HepG2 (cell line): ENCODE results near the gene SMIM30.
A peak's percentile ranks its signal among the peaks of the same experiment; 100 is the strongest.

ENCODE experiments used
- CREB1 ChIP-seq, 2 experiments: fragments of 450-650 bp in 1 of 2; IDR thresholded peaks; 2 replicates each; pipeline ENCODE4 v1.6.1; 2016 to 2017; ENCODE audit warnings: control low read depth in 1 of 2, mild to moderate bottlenecking in 1 of 2, missing compliant biosample characterization in 1 of 2, missing genetic modification characterization in 1 of 2
- HDAC2 ChIP-seq: sonication (generic); formaldehyde crosslinking; IDR thresholded peaks from 2 replicates; pipeline ENCODE4 v1.4.0; 2020; ENCODE audit warnings: missing genetic modification reagents
- KAT7 ChIP-seq: IDR thresholded peaks from 2 replicates; pipeline ENCODE4 v1.6.1; 2018; ENCODE audit warnings: borderline replicate concordance, missing compliant biosample characterization
- ONECUT2 ChIP-seq: sonication (generic); formaldehyde crosslinking; IDR thresholded peaks from 2 replicates; pipeline ENCODE4 v1.4.0; 2020; ENCODE audit warnings: missing genetic modification reagents
- POLR2A ChIP-seq, 2 experiments: IDR thresholded peaks; 2 replicates each; pipeline ENCODE4 v1.6.1; 2011; ENCODE audit warnings: low read depth in 2 of 2, low read length in 2 of 2, mild to moderate bottlenecking in 1 of 2, moderate library complexity in 1 of 2; ENCODE audit not compliant: insufficient read depth in 1 of 2
- TFDP1 ChIP-seq: IDR thresholded peaks from 2 replicates; pipeline ENCODE4 v1.6.1; 2016; ENCODE audit warnings: missing compliant biosample characterization, missing genetic modification reagents, borderline replicate concordance
- U2AF1 ChIP-seq: fragments of 200-400 bp; formaldehyde crosslinking; optimal IDR thresholded peaks from 2 replicates; pipeline ENCODE3; 2017; ENCODE audit warnings: mild to moderate bottlenecking, low read depth, low read length
- ZBTB49 ChIP-seq: sonication (generic); formaldehyde crosslinking; IDR thresholded peaks from 2 replicates; pipeline ENCODE4 v1.4.0; 2020; ENCODE audit warnings: missing genetic modification reagents, borderline replicate concordance
- TF ChIP-seq, protein P1 (sequence below): sonication (generic); formaldehyde crosslinking; IDR thresholded peaks from 2 replicates; pipeline ENCODE4 v1.5.0; 2020; ENCODE audit warnings: mild to moderate bottlenecking, missing genetic modification reagents, moderate library complexity
- TF ChIP-seq, protein P2 (sequence below): conservative IDR thresholded peaks from 2 replicates; pipeline ENCODE4 v1.6.1; 2018; ENCODE audit warnings: missing genetic modification reagents
- TF ChIP-seq, protein P3 (sequence below): sonication (generic); formaldehyde crosslinking; IDR thresholded peaks from 2 replicates; pipeline ENCODE4 v1.4.0; 2020; ENCODE audit warnings: mild to moderate bottlenecking, missing genetic modification reagents

DNA sequence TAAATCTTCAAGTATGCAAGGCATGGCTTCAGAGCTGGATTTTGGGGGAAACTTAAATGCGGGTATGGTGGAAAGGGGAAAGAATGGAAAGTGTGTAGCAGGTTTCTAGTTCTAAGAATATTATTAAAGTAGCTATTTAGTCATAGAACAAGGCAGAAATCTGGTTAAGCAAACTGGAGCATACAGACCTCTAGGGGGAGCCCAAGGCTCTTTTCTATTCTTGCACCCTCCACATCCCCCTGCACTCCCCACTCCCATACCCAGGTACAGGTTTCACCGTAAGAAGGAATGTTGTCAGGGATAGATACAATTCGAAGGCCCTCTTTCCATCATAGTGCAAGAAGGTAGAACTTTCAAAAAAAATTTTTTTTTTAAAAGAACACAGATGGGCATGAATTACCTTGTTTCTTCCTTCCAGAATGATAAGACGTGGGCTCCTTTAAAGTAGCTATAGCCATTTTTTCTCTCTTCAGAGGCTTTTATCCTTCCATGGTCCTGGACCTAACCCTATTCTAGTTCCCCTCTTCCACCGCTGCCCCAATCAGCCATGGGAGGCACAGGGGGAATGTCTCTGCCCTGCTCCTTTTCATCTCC lies 41.5 kb upstream of the SMIM30 start:
- TF ChIP-seq, protein P1, sequence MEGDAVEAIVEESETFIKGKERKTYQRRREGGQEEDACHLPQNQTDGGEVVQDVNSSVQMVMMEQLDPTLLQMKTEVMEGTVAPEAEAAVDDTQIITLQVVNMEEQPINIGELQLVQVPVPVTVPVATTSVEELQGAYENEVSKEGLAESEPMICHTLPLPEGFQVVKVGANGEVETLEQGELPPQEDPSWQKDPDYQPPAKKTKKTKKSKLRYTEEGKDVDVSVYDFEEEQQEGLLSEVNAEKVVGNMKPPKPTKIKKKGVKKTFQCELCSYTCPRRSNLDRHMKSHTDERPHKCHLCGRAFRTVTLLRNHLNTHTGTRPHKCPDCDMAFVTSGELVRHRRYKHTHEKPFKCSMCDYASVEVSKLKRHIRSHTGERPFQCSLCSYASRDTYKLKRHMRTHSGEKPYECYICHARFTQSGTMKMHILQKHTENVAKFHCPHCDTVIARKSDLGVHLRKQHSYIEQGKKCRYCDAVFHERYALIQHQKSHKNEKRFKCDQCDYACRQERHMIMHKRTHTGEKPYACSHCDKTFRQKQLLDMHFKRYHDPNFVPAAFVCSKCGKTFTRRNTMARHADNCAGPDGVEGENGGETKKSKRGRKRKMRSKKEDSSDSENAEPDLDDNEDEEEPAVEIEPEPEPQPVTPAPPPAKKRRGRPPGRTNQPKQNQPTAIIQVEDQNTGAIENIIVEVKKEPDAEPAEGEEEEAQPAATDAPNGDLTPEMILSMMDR (CRISPR knock-in tag) = peak; percentile 57
- no peak for TF ChIP-seq POLR2A (IDR thresholded peaks at IDR 0.05; ENCODE audit: insufficient read depth in 1 of 2, low read depth in 2 of 2, low read length in 2 of 2)
- no peak for TF ChIP-seq U2AF1
- no peak for TF ChIP-seq CREB1 (IDR thresholded peaks at IDR 0.05)
- TF ChIP-seq CREB1 (CRISPR knock-in tag; IDR thresholded peaks at IDR 0.05) = no peak
- no peak for TF ChIP-seq TFDP1 (CRISPR knock-in tag)
- no peak for TF ChIP-seq HDAC2 (CRISPR knock-in tag)
- TF ChIP-seq, protein P2, sequence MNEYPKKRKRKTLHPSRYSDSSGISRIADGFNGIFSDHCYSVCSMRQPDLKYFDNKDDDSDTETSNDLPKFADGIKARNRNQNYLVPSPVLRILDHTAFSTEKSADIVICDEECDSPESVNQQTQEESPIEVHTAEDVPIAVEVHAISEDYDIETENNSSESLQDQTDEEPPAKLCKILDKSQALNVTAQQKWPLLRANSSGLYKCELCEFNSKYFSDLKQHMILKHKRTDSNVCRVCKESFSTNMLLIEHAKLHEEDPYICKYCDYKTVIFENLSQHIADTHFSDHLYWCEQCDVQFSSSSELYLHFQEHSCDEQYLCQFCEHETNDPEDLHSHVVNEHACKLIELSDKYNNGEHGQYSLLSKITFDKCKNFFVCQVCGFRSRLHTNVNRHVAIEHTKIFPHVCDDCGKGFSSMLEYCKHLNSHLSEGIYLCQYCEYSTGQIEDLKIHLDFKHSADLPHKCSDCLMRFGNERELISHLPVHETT (CRISPR knock-in tag) = no peak
- TF ChIP-seq ZBTB49 (CRISPR knock-in tag) = no peak
- TF ChIP-seq, protein P3, sequence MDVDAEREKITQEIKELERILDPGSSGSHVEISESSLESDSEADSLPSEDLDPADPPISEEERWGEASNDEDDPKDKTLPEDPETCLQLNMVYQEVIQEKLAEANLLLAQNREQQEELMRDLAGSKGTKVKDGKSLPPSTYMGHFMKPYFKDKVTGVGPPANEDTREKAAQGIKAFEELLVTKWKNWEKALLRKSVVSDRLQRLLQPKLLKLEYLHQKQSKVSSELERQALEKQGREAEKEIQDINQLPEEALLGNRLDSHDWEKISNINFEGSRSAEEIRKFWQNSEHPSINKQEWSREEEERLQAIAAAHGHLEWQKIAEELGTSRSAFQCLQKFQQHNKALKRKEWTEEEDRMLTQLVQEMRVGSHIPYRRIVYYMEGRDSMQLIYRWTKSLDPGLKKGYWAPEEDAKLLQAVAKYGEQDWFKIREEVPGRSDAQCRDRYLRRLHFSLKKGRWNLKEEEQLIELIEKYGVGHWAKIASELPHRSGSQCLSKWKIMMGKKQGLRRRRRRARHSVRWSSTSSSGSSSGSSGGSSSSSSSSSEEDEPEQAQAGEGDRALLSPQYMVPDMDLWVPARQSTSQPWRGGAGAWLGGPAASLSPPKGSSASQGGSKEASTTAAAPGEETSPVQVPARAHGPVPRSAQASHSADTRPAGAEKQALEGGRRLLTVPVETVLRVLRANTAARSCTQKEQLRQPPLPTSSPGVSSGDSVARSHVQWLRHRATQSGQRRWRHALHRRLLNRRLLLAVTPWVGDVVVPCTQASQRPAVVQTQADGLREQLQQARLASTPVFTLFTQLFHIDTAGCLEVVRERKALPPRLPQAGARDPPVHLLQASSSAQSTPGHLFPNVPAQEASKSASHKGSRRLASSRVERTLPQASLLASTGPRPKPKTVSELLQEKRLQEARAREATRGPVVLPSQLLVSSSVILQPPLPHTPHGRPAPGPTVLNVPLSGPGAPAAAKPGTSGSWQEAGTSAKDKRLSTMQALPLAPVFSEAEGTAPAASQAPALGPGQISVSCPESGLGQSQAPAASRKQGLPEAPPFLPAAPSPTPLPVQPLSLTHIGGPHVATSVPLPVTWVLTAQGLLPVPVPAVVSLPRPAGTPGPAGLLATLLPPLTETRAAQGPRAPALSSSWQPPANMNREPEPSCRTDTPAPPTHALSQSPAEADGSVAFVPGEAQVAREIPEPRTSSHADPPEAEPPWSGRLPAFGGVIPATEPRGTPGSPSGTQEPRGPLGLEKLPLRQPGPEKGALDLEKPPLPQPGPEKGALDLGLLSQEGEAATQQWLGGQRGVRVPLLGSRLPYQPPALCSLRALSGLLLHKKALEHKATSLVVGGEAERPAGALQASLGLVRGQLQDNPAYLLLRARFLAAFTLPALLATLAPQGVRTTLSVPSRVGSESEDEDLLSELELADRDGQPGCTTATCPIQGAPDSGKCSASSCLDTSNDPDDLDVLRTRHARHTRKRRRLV (CRISPR knock-in tag) = no peak
- no peak for TF ChIP-seq ONECUT2 (CRISPR knock-in tag)
- no peak for TF ChIP-seq KAT7 (CRISPR knock-in tag)
